HG02623 (cell line): ENCODE data around the gene OTOF.

Source experiments
- ATAC-seq: cut with Tn5 transposase; IDR thresholded peaks from one replicate; pipeline ENCODE4 v1.9.1; 2021; ENCODE audit warnings: moderate library complexity; ENCODE audit not compliant: unreplicated experiment

The OTOF gene

DNA sequence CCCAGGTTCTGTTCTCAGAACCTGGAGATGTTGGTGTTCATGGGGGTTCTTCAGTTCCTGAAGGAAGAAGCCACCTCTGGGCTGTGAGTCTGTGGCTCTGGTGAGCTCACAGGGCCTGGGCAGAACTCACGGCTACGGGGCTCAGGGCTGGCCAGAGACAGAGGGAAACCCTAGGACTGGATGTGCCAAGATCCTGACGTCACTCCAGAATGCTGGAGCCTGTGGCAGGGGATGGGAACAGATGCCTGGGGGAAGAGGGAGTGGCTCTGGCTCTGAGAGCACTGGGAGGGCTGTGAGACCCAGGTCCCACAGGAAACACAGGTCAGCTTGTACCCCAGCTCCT lies at the start of gene OTOF:
Gene OTOF (minus strand): TSS at position 214 of the 343 bp plus-strand sequence.
- ATAC-seq, result no peak

DNA sequence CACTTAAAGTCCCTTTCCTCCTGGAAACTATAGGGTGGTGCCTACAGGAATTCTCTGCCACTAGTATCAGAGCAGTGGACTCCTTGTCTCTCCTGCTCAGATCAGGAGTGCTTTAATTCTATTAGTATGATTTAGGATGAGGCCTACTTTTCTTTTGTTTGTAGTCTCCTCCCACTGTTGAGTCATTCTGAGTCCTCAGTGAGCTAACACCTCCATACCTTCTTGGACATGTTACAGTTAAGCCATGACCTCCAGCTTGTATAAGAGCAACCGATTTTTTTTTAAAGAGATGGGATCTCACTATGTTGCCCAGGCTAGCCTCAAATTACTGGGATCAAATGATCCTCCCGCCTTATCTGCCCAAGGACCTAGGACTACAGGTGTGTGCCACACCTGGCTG lies 48.7 kb upstream of the OTOF start:
- ATAC-seq, result no peak

DNA sequence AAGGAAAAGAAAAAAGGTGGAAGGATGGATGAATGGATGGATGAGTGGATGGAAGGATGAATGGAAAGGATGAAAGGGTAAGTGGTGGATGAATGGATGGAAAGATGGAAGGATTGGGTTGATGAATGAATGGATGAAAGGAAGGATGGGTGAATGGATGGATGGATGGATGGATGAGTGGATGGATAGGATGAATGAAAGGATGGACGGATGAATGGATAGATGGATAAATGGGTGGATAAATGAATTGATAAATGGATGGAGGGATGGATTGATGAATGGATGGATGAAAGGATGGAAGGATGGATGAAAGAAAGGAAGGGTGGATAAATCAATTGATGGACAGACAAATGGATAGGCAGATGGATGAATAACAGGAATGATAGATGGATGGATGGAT lies 48.2 kb upstream of the OTOF start:
- ATAC-seq, result no peak

DNA sequence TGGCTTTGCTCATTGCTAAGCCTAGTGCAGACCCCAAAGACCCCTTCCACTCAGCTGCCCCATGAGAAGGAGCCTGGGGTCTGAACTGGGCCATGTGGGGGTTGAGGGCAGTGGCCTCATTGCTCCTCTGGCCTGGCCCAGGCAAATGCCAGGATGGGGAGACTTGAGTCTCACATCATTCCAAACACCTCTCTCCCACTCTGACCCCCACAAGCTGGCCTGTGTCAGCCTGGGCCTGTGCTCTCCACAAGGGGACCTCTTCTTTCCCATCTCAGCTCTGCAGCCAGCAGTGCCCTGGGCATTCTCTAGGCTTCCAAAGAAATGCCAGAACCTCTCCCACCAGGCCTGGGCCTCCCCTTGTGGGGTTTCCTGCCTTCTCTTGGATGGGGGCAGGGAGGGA lies 45.8 kb upstream of the OTOF start:
- ATAC-seq, result no peak

DNA sequence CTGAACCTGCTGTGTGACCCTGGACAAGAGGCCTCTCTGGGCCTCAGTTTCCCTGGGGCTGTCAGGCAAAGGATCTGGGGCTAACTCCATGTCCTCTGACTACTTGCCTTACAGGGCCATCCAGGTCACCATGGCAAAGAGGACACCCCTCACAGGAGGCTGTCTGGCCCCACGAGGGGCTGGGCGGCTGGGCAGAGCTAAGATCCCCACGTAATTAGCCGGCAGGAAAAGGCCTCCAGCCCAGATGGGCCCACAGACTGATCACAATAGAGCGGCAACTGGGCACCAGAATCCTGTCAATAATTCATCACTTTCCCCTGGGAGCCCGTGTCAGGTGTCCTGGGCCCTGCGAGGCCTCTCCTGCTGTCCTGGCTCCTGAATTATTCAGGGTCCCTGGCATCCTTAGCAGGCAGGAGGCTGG lies 44.8 kb upstream of the OTOF start:
- no peak for ATAC-seq

DNA sequence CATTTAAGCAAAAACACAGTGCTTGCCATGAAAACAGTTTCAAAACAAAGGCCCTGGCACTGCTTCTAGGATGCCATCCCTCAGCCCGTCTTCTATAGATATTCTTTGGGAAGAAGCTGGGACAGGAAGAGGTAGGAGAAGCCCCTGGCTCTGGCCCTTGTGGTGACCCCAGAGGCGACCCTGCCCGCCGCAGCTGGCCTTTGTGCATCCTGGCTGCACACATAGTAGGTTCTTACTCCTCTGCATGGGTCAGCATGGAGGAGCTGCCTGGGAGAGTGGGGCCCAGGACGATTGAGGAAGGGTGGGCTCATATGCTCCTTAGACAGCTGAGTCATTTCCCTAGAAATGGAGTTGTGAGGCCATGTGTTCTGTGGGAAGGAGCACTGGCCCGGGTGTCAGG lies 44.4 kb upstream of the OTOF start:
- ATAC-seq, result no peak

DNA sequence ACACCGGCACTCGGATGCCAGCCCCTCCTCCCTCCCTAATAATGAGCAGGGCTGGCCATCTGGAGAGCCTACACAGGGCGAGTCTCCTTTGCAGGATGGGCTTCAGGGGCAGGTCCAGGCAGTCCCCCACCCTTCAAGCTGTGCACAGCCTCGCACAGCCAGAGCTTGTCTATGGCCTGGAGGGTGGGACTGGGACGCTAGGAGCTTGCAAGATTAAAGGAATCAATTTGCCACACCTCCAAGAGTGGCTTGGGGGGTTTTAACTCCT lies 43.9 kb upstream of the OTOF start:
- ATAC-seq, result no peak

DNA sequence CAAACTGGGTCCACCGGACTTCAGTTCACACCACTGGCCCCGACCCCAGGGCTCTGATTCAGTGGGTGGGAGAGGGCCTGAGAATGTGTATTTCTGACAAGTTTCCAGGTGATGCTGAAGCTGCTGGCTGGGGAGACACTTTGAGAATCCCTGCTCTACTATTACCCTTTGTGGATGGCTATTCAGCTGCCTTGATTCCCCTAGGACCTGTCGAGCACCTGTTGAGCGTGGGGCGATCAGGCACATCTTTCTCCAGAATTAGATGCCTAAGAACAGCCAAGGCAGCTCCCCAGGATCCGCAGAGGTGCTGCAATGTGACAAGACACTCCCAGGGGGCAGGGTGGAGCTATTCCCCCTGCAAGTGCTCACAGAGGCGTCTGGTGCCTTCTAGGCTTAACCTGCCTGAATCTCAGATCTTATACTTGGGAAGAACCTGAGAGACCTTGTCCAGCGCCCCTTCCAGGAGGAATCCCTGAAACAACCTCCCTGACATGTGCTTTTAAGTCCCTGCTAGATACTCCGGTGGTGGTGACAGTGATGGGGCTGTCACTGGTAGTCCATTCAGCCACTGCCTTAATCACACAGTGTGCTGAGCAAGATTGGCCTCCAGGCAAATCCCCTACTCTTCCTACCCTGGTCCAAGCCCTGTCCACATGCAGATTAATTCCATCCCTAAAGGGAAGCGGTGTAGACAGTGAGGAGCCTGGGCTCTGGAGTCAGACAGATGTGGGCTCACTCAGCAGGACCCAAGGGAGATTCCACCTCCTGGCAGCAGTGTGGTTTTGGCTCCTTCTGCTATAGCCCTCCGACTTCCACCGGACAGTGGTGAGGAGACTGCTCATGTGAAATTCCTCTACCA lies 43.4 kb upstream of the OTOF start:
- no peak for ATAC-seq

DNA sequence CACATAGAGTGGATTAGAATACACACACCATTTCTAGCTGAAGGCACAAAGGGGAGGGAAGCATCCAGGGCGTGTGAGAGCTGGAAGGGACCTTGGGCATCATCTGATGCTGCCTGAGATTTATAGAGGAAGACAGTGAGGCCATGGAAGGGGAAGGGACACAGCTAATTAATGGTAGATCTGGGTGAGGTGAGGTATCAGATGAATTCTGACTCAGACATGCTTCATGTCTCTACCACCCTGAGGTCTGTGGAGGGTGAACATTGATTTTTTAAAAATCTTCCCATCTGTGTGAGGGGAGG lies 42.2 kb upstream of the OTOF start:
- ATAC-seq, result no peak

DNA sequence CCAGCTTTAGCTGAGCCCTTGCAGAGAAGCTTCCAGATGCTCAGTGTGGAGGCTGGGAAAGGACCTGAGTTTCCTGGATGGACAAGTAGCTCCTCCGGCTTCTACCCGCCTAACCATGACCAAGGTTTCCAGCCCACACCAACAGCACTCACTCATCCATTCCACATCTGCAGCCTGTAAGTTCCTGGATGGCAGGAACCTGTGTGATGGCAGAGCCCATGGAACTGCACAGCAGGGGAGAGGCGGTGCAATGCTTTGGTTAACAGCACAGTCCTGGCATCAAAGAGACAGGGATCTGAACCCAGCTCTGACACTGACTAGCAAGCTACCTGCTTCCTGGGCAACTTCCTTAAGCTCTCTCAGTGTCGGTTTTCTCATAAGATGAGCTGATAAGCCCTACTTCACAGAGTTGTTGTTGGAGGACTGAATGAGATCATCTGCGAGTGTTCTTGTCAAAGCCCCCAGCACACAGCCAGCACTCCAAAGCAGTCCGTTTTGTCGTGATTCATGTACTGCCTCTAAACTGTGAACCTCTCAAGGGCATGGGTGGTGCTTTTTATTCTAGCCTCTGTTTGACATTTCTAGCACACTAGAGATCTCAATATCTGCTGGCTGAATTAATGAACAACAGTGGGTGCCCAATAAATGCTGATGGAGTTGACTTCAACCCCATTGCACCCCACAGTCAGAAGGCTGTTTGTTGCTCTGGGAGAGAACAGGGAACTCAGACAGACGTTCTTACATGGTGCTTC lies 41.6 kb upstream of the OTOF start:
- no peak for ATAC-seq

DNA sequence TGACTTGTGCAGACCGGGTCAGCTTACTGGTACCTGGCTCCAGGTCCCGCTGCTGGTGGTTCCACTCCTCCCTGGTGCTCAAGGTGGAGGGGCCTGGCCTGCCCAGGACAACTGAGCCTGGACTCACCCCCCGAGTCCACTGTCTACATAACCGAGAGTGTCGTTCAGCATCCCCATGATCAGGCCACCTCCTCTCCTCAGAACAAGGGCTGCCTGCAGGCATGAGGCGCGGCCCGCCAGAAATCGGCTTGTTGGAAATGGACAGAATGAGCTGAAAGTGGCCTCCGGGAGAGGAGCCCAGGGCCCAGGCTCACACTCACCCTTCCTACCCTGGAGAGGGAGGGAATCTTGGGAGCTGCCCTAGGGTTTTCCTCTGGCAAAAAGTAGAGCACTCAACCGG lies 38.9 kb upstream of the OTOF start:
- ATAC-seq, result no peak

DNA sequence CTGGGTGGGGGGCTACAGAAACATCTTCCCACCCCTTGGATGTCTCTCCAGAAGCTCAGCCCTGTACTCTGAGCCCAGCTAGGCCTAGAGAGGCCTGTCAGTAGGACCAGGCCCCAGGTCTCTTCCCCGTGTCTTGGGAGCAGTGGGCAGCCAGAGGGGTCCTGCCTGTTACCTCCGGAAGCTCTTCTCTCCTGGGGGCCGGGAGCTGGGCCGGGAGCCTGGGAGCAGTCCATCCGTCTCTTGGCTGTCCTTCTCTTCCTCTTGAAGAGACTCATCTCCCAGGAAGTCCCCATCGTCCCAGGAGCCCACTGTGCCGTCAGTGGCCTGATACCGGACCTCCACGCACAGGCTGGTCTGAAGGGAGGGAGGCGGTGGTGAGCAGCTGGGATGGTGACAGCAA lies 38.3 kb upstream of the OTOF start:
- no peak for ATAC-seq

DNA sequence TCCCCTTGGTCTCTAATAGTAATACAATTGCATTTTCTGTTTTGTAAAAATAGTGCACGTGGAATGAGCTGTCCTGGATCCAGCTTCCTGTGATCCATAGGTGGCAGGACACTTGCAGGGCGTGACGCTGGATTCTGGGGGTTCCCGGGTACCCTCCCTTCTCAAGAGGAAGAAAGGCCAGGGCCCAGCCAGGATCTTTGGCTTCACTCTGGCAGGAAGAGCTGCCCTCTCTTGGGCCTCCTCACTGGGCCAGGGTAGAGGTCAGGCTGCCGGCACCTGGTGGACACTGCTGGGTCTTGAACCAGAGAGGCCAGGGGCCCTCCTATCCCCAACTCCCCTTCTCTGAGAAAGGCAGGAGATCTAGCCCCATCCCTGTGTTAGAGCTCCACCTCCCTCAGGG lies 37.8 kb upstream of the OTOF start:
- no peak for ATAC-seq

DNA sequence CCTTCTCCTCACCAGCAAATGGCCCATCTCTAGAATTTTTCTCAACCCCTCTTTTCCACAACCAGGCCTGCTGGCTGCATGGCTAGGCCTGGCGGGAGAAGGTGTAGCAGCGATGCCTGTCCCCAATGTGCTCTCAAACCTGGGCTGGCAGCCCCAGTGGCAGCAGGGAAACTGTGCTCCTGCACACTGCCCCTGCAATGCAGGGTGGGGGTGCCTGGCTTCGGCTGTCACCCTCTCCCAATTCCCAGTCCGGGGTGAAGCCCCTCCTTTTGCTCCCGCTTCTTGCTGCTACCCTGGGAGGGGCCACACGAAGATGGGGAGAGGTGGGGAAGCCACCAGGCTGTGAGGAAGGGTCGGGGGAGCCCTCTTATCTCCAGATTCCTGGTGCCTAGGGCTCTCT lies 36.1 kb upstream of the OTOF start:
- no peak for ATAC-seq

DNA sequence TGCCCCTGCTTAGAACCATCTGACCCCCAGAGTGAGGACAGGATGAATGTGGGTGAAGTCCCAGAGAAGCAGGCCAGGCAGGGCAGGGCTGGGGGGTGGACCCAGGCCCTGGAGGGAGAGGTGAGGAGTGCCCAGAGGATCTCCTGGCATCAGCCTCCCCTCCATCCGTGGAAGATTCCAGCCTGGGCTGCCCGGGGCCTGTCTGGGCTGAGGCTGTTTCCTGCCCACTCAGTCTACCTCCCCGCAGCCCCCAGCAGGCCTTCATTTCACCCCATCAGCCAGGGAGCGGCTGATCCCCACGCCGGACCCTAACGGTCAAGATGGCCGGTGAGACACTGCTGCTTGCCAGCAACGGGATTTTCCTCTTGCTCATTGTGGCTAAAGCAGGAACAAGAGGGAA lies 35.3 kb upstream of the OTOF start:
- no peak for ATAC-seq

DNA sequence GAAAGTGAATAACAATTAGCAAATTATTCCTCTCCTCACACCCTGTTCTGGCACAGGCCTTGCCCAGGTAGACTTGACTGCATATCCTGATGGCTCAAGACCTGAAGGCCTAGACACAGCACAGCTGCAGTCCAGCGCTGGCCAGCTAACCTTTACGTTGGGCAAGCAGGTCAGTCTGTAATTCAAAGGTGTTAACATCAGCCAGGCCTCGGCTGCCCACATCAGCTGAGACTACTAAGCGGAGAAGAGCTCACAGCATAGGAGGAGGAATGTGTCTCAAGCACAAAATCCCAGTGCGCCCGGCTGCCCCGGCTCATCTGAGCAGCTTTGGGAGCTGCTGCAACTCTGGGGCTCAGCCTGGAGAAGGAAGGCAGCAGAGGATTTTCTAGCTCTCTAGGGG lies 33.5 kb upstream of the OTOF start:
- no peak for ATAC-seq

DNA sequence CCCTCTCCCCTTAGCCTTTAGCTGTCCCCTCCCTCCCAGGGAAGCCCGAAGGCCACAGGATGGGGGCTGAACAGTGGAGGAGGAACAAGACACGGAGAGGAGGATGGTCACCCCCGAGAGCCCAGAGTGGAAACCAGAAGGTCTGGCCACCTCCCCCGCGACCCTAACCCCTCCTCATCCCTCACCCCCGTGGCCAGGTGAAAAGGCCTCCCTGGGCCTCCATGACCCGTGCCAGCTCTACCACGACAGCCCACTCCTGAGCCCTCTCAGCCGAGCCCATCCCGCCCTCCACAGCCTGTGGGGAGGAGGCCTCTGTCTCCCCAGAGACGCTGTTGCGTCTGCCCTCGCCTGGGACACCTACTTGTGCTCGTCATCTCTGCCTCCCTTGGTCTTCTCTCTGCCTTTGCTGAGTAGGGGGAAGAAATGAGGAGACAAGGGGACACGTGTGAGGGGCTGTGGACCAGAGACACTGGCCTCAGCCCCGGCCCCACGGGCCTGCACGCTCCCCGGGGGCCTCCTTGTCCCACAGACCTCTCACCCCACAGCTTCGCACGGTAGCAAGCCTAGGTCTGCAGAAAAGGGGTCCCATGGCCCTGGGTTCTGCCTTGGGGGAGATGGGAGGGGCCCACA lies 32.5 kb upstream of the OTOF start:
- no peak for ATAC-seq

DNA sequence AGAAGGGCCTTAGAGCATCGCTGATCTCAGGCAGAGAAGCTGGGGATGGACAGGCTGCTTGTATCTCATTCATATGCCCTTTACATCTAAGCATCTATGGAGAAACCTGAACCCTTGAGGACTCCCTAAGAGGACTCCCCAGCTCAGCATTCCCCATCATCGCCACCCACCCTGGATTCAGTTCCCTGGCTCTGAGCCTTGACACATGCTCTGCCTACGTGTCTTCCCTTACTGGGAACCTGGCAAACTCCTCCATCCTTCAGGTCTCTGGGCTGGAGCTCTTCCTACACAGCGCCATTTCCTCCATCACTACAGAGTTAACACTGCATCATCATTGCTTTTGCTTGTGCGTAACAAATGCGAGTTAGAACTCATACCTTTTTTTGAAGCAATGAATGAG lies 31.2 kb upstream of the OTOF start:
- ATAC-seq, result no peak

DNA sequence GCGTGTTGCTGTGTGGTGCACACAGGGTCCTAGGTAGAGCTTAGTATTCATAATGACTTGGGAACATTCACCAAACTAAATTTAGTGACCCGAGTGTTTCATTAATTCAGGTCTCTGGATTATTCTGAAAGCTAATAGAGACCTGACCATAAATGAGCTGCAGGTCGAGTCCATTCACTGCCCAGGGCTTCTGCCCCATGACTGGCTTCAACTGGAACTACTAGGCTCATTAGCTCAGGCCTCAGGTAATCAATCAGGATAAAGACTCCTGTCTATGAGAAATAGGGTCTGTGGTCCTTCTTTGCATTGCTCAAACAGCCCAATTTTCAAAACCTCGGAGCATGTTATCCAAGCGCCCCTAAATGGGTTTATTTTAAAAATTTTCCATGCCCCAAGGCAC lies 30.0 kb upstream of the OTOF start:
- no peak for ATAC-seq

DNA sequence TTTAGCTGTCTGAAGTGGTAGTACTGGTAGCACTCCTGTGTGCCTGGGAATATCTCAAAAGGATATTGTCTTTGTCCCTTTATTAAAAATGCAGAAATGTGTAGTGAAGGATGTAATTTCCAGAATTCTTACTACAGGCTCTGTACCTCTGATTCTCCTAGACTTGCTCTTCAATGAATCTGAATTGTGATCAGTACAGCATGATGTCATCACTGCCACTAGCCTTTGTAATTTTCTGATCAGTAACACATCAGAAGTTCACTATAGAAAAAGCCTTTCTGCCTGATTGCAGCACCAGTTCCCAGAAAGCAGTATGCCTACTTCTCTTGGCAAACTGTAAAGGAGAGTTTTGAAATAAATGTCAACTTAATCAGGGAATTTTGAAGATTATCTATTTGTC lies 29.2 kb upstream of the OTOF start:
- ATAC-seq, result no peak

DNA sequence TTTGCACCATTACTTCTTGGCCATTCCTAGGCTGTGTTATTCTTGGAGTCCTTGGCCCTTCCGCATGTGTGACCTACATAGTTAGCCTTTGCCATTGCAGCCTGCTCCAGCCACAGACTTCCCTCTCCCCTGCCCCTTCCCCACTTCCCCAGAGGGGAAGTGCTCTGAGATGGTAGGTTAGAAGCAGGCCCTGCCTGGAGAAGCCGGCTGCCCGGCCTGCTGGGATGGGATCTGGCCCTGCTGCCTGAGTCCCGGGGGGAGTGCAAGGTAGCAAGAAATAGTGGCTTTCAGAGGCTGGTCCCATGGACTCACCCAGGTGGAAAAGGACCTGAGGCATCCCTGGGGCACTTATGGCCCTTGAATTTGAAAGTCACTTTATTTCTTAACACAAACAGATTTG lies 28.4 kb upstream of the OTOF start:
- ATAC-seq, result no peak

DNA sequence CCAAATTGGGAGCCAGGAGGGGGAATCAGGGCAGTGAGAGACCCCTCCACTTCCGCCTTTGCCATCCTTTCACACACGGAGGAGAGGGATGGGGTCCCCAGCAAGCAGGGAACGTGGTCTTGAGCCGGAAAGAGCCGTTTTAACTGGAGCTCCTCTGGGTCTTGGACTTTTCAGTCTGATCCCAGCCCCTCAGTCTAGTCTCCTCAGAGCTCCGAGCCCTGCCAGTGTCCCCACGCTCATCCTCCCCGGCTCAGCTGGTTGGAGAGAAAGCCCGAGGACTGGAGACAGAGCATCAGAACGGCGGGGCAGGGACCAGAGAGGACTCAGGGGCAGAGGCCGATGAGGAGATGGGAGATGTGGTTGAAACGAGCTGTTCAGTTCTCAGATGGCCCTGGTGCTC lies 26.1 kb upstream of the OTOF start:
- no peak for ATAC-seq
